Measurements from ENCODE around the gene ZBTB38. TPM values are rescaled to one million over a fixed set of nuclear protein-coding genes. Genes with fewer than 3 reads are reported as not detected.

ZBTB38 gene
- total and polyA plus RNA-seq, 2 of the 13 experiments (the other 11 are each of a cell fraction or from before 2014, with no cell fraction given), result 26.8 to 51.7 TPM

GRCh38 chr3:141343865-141344271 lies 24.4 kb upstream of the ZBTB38 start (continued):
- TF ChIP-seq, protein P1, sequence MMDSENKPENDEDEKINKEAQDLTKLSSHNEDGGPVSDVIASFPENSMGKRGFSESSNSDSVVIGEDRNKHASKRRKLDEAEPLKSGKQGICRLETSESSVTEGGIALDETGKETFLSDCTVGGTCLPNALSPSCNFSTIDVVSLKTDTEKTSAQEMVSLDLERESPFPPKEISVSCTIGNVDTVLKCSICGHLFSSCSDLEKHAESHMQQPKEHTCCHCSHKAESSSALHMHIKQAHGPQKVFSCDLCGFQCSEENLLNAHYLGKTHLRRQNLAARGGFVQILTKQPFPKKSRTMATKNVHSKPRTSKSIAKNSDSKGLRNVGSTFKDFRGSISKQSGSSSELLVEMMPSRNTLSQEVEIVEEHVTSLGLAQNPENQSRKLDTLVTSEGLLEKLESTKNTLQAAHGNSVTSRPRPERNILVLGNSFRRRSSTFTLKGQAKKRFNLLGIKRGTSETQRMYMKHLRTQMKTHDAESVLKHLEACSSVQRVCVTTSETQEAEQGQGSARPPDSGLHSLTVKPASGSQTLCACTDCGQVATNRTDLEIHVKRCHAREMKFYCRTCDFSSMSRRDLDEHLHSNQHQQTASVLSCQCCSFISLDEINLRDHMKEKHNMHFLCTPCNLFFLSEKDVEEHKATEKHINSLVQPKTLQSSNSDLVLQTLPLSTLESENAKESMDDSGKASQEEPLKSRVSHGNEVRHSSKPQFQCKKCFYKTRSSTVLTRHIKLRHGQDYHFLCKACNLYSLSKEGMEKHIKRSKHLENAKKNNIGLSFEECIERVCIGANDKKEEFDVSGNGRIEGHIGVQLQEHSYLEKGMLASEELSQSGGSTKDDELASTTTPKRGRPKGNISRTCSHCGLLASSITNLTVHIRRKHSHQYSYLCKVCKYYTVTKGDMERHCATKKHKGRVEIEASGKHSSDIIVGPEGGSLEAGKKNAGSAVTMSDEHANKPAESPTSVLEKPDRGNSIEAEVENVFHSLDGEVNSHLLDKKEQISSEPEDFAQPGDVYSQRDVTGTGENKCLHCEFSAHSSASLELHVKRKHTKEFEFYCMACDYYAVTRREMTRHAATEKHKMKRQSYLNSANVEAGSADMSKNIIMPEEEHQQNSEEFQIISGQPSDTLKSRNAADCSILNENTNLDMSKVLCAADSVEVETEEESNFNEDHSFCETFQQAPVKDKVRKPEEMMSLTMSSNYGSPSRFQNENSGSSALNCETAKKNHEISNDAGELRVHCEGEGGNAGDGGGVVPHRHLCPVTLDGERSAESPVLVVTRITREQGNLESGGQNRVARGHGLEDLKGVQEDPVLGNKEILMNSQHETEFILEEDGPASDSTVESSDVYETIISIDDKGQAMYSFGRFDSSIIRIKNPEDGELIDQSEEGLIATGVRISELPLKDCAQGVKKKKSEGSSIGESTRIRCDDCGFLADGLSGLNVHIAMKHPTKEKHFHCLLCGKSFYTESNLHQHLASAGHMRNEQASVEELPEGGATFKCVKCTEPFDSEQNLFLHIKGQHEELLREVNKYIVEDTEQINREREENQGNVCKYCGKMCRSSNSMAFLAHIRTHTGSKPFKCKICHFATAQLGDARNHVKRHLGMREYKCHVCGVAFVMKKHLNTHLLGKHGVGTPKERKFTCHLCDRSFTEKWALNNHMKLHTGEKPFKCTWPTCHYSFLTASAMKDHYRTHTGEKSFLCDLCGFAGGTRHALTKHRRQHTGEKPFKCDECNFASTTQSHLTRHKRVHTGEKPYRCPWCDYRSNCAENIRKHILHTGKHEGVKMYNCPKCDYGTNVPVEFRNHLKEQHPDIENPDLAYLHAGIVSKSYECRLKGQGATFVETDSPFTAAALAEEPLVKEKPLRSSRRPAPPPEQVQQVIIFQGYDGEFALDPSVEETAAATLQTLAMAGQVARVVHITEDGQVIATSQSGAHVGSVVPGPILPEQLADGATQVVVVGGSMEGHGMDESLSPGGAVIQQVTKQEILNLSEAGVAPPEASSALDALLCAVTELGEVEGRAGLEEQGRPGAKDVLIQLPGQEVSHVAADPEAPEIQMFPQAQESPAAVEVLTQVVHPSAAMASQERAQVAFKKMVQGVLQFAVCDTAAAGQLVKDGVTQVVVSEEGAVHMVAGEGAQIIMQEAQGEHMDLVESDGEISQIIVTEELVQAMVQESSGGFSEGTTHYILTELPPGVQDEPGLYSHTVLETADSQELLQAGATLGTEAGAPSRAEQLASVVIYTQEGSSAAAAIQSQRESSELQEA (CRISPR knock-in tag; IDR thresholded peaks at IDR 0.05; ENCODE audit: not compliant biosample characterization), result no peak
- TF ChIP-seq ZNF713 (CRISPR knock-in tag; IDR thresholded peaks at IDR 0.05) (no peak), ZNF331 (CRISPR knock-in tag; IDR thresholded peaks at IDR 0.05) (peak; percentile 30; the same call in 1 of the 2 replicates), ZNF782 (CRISPR knock-in tag; IDR thresholded peaks at IDR 0.05; ENCODE audit: borderline replicate concordance) (no peak), MAF1 (CRISPR knock-in tag; IDR thresholded peaks at IDR 0.05; ENCODE audit: borderline replicate concordance) (no peak), ZNF224 (CRISPR knock-in tag; IDR thresholded peaks at IDR 0.05) (no peak), HOXA5 (CRISPR knock-in tag; IDR thresholded peaks at IDR 0.05) (no peak), POLR2AphosphoS5 (IDR thresholded peaks at IDR 0.05; ENCODE audit: low read depth, low read length) (no peak), MIXL1 (CRISPR knock-in tag; IDR thresholded peaks at IDR 0.05) (no peak), RAD51 (IDR thresholded peaks at IDR 0.05; ENCODE audit: borderline replicate concordance) (no peak), SOX13 (IDR thresholded peaks at IDR 0.05) (no peak), SOX13 (CRISPR knock-in tag; conservative IDR thresholded peaks at IDR 0.05 in 1 of 2, IDR thresholded peaks at IDR 0.05 in 1 of 2) (no peak), ZSCAN12 (CRISPR knock-in tag; IDR thresholded peaks at IDR 0.05) (no peak), CBFB (CRISPR knock-in tag; IDR thresholded peaks at IDR 0.05) (no peak), ZMYM4 (CRISPR knock-in tag; IDR thresholded peaks at IDR 0.05) (peak; percentile 45; the same call in 1 of the 2 replicates), ZBTB39 (CRISPR knock-in tag; IDR thresholded peaks at IDR 0.05) (no peak), FOXM1 (CRISPR knock-in tag; IDR thresholded peaks at IDR 0.05) (no peak), ZNF557 (CRISPR knock-in tag; IDR thresholded peaks at IDR 0.05) (no peak), XRCC5 (optimal IDR thresholded peaks at IDR 0.05; ENCODE audit: low read length) (no peak), CBX2 (IDR thresholded peaks at IDR 0.05; ENCODE audit: low read depth, low read length) (no peak), CBX2 (CRISPR knock-in tag; IDR thresholded peaks at IDR 0.05; ENCODE audit: low read depth) (no peak)
- TF ChIP-seq, protein P2, sequence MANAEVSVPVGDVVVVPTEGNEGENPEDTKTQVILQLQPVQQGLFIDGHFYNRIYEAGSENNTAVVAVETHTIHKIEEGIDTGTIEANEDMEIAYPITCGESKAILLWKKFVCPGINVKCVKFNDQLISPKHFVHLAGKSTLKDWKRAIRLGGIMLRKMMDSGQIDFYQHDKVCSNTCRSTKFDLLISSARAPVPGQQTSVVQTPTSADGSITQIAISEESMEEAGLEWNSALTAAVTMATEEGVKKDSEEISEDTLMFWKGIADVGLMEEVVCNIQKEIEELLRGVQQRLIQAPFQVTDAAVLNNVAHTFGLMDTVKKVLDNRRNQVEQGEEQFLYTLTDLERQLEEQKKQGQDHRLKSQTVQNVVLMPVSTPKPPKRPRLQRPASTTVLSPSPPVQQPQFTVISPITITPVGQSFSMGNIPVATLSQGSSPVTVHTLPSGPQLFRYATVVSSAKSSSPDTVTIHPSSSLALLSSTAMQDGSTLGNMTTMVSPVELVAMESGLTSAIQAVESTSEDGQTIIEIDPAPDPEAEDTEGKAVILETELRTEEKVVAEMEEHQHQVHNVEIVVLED (CRISPR knock-in tag; IDR thresholded peaks at IDR 0.05; ENCODE audit: borderline replicate concordance), result 0 out of 2 replicates have a peak, but pooled peaks have one; percentile 11

Data from HepG2 (cell line).